Stimulated activated CD4-positive, alpha-beta T cell treated with anti-CD3 and anti-CD28 coated beads, Interleukin-1b, Interleukin-23, amount 100 ng/mL, for 1 hour (primary cell): ENCODE measurements around the gene N4BP3.
"Not testable (repeated sequence)": the region's sequence is repeated elsewhere in the genome, so short reads cannot be mapped to it uniquely, and the experiment has no call there.

ENCODE experiments used
- DNase-seq, 2 donors: peaks; one replicate each; pipeline ENCODE4 v3.0.0-alpha.2; 2020; ENCODE audit warnings: low read depth in 2 of 2

N4BP3 gene

GRCh38 chr5:178121391-178122276, 8.3 kb downstream of the N4BP3 start:
- no peak for DNase-seq

DNA sequence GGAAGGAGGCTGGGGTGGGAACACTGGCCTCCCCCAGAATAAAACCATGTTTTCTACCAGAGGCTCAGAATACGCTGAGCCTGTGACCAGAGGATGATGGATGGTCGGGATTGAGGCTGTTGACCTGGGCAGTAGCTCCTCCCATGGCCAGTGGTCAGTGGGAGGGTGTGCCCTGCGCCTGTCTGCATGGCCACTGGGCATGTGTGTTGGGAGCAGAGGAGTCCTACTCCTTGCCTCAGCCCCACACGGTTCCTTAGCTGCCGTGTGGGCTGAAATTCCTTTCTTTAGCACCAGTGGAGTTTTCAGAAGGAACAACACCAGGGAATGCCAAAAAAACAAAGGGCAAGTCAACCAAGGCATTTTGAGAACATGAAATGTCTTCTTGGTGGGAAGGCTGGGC, 9.0 kb downstream of the N4BP3 start:
- no peak for DNase-seq

DNA sequence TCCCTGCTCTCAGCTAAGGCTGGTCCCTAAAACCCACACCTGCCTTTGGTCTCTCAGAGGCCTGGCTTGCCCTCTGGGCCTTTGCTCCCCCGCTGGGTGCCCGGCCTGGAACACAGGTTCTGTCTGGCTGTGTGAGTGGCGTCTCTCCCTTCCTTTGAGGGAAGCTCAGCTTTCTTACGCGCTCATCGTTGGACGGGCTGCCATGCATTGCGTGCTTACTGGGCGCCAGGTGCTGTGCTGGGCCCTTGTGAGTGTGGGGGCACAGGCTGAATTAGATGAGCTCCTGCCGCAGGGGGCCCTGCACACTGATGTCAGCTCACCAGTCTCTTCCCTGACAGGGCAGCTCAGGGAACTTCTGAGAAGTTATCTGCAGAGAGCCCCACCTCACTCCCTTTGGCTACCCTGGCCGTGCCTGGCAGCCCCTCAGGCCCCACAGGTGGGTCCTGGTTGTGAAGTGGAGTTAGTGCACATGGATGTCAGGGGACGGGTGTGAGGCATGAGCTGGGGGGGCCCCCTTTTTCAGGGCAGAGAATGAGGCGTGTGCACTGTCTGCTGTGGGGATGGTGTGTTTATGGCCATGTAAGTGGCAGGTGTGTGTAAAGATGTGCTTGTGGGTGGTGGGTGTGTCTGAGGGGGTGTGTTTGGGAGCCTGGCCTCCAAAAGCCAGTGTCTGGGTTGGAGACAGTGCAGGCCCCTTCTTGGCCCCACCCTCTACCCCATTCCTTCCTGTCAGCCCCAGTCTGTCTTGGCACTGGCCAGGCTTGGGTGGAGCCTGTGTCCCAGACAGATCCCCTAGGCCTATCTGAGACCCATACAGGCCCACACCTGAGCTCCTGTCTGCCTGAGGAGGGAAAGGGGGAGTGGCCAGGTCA, 10.0 kb downstream of the N4BP3 start:
- no peak for DNase-seq

DNA sequence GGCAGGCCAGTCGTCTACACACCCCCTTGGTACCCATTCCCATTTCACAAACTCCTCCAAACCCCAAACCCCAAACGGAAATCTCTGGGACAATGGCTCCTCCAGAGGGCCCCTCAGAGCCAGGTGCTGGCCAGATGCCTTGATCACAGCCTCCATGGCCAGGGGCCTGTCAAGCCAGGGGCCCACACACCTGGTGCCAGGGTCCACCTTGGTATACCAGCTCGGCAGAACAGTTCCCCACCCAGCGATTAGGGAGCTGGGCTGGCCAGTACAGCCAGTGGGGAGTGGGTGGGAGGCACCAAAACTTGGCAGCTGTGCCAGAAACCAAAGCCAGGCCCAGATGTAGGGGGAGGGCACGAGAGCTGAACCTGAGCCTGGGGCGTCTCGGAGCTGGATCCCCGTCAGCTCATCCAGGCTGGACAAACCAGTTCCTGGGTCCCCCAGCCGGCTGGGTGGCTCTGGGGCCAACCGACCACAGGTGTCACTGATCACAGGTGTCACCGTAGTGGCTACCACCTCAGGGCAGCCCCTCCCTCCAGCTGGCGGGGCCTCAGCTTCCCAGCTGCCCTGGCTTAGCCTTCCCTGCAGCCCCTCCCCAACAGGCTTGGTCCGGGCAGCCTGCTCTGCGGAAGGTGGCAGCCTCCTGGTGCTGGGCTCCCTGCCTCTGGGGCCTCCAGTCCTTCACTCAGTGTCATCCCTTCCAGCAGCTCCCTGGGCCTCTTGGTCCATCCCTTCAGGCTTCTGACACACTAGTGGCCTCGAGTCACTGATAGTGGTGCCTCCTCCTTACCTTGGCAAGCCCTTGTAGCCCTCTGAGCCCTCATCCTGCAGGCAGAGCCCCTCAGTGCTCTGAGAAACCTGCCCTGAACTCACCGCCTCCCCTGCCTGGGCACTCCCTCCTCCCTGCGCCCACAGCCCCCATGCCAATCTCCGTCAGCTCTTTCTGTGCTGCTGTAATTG, 10.9 kb downstream of the N4BP3 start:
- DNase-seq: no peak

GRCh38 chr5:178125253-178125906, 12.0 kb downstream of the N4BP3 start:
- no peak for DNase-seq

DNA sequence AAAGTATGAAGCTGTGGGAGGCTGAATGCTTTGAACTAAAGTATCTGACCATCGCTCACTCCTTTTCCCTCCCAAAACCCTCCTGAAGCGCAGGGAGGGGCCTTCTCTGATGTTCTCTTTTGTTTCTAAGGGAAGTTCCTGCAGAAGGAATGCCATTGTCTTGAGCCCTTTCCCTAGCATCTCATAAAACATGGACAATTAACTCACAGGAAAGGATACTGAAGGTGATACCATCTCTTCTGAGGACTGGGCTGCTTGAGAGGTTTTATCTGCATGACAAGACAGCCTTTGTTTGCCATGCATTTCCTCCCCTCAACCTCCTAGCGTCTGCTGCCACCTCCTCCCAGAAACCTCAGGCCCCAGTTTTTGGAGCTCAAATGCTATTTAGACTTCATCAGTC, 13.2 kb downstream of the N4BP3 start:
- no peak for DNase-seq

- DNase-seq: not testable (repeated sequence)
These were observed 14.1 kb downstream of the N4BP3 start for GRCh38 chr5:178127300-178128009.

GRCh38 chr5:178129296-178129695, 16.0 kb downstream of the N4BP3 start:
- DNase-seq: no peak

DNA sequence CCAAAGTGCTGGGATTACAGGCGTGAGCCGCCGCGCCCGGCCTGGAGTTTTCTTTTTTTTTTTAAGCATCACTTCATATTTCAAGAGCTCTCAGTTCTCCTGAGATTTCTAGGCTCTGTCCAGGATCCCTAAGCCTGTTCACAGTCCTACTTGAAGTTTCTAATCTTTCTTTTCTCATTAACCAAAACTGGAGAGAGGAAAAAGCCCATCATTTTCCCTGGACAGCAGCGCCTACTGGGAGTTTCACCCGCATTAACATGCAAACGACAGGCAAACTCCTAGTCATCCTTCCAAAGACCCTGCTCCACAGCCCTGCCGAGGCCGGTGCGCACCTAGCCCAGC, 16.9 kb downstream of the N4BP3 start:
- DNase-seq: not testable (repeated sequence)

GRCh38 chr5:178130576-178131445, 17.5 kb downstream of the N4BP3 start, which contains the start of gene RMND5B:
TSS of gene RMND5B (plus strand) at chr5:178131014. CDS start at chr5:178138120, 7,106 bp downstream.
- peak; percentile 48 to 61 for DNase-seq

- DNase-seq: no peak
These were observed 18.2 kb downstream of the N4BP3 start for GRCh38 chr5:178131446-178131996.

- no peak for DNase-seq
These were observed 23.7 kb downstream of the N4BP3 start for GRCh38 chr5:178136990-178137389.

DNA sequence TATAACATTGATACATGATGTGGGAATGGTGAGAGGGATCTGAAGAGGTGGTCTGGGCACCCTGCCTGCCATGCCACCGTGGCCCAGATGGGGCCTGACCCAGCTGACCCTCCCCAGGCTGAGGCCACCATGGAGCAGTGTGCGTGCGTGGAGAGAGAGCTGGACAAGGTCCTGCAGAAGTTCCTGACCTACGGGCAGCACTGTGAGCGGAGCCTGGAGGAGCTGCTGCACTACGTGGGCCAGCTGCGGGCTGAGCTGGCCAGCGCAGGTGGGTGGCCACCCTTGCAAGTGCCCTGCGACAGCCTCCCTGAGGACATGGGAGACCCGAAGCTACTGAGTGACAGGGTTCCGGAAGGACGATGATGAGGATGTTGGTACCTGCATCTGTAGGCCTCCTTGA, 24.7 kb downstream of the N4BP3 start:
- no peak for DNase-seq

GRCh38 chr5:178141550-178141949, 28.2 kb downstream of the N4BP3 start:
- DNase-seq: no peak

DNA sequence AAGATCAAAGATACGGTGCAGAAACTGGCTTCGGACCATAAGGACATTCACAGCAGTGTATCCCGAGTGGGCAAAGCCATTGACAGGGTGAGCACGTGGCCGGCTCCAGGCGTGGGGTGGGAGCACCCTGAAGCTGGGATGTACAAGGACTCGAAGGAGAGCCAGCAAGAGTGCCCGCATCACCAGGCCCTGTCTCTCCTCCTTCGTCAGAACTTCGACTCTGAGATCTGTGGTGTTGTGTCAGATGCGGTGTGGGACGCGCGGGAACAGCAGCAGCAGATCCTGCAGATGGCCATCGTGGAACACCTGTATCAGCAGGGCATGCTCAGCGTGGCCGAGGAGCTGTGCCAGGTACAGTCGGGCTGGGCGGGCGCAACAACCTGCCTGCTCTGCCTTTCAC, 29.3 kb downstream of the N4BP3 start:
- no peak for DNase-seq

- DNase-seq: no peak
These were observed 29.9 kb downstream of the N4BP3 start for GRCh38 chr5:178143246-178143645.

GRCh38 chr5:178143901-178144300, 30.6 kb downstream of the N4BP3 start:
- no peak for DNase-seq

- peak; percentile 44 to 46 for DNase-seq
These were observed 32.9 kb downstream of the N4BP3 start for GRCh38 chr5:178145965-178146820.
